Activated T-cell treated with anti-CD3 and anti-CD28 coated beads, Interleukin-2, amount 50 U/mL, for 1 hour (primary cell): ENCODE results near the gene ZNF480.
"Not testable (repeated sequence)": the region's sequence is repeated elsewhere in the genome, so short reads cannot be mapped to it uniquely, and the experiment has no call there.

Experiments used
- DNase-seq: peaks from one replicate; pipeline ENCODE4 v3.0.0-alpha.2; 2020

Gene ZNF480

DNA sequence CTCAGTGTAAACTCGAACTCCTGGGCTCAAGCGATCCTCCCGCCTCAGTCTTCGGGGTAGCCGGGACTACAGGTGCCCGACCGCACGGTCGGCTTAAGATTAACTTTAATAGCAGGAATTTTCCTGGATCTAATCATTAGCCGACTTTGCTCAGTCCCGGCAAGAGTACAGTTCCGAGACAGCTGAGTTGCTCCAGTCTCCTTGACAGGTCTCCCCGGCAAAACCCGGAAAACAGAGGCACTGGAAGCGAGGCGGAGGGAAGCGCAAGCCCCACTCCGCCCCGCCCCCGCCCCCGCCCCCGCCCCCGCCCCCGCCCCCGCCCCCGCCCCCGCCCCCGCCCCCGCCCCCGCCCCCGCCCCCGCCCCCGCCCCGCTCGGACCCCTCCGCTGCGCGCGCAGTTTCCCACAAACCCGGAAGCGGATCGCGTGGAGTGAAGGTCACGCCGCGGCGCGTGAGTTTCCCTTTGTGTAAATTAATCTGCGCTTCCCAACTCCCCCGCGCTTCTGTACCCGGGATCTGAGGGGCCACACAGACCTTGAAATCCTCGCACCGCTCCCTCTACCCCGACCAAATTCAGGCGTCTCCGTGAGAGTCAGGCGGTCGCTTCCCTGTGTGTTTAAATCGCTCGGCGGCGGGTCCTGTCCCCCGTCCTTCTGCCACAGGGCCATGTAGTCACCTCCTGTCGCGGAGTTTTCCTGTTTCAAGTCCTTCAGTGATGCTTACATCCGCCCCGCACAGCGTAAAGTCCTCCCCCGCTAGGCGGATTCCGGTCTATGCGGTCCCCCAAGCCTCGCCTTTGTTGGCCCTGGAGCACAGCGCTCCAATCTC lies at the start of gene ZNF480:
Gene ZNF480 (plus strand): TSS at position 397 of the 828 bp plus-strand sequence. CDS start 3,244 bp downstream, outside the sequence.
- peak; percentile 84 for DNase-seq

DNA sequence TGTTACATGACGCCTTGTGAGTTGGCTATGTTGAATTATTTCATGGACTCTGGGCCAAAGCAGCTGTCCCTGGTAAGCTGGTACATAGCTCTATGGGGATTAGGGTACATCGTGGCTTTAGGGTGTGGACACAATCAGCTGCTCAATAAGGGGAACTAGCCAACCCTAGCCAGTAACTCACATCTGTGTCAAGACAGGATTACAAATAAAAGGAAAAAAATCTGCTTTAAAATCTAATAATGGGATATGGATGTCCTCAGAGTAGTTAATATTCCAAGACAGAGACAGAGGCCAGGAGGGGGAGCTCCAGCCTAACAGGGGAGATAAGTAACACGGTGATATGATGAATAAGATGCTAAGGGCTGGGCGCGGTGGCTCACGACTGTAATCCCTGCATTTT lies 48.7 kb upstream of the ZNF480 start:
- peak; percentile 58 for DNase-seq

DNA sequence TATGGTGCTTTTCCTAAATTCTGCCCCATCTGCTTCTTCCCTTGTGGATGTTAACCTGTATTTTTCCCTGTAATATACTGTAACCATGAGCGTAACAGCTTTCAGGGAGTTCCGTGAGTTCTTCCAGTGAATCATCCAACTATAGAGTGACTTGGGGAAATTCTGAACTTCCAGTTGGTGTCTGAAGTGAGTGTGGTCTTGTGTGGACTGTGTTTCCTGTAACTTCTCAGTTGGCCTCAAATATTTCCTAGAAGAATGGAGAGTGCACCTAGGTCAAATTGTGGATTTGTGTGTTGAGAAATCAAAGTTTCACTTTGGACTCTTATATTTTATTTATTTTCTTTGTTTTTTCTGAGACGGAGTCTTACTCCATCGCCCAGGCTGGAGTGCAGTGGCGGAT lies 38.5 kb upstream of the ZNF480 start:
- no peak for DNase-seq

DNA sequence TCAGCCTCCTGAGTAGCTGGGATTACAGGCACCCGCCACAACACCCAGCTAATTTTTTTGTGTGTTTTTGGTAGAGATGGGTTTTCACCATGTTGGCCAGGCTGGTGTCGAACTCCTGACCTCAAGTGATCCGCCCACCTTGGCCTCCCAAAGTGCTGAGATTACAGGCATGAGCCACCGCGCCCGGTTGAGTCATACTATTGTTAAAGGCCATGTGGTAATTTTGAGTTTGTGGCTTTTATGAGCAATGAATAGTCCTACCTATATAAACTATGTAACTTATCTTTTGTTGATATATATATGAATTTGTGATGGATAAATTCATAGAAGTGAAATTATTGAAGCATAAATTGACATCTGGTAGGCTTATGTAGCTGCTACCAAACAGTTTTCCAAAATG lies 31.4 kb upstream of the ZNF480 start:
- not testable (repeated sequence) for DNase-seq

DNA sequence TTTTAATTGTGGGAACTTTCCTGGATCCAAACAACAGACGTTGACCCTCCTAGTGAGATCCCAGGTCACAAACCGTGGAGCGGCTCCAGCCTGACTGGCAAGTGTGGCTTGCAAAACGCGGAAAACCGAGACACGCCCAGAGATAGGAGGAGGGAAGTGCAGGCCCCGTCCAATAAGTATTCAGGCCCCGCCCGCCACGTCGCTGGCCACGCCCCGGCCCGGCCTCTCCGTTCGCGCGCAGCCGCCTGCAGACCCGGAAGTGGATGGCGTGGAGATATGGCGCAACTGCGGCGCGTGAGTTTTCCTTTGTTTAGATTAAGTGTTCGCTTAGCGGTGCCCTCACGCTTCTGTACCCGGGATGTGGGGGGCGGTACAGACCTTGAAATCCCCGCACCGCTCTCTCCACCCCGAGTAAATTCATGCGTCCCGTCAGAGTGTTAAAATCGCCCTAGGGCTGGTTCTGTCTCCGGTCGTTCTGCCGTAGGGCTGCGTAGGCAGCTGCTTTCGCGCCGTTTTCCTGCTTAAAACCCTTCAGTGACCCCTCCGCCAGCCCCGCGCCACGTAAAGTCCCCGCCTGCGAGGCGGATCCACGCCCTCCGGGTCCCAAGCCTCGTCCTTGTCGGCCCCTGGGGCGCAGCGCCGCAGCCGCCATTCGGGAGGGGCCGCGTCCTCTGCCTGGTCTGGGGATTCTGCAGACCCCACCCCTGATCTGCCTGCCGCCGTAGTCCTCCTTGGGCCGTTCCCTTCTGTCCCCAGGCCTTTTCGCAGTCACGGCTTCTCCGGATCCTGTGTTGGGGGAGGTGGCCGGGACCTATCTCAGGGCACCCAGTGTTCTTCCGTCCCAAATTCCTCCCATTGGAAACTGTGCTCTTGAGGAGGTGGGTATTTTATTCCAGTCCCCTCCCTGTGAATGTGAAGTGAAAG lies 27.4 kb upstream of the ZNF480 start, which contains the start of gene ZNF766:
Gene ZNF766 (plus strand): TSS at position 250 of the 924 bp plus-strand sequence. CDS start 27 bp downstream, at position 277.
- peak; percentile 98 for DNase-seq

DNA sequence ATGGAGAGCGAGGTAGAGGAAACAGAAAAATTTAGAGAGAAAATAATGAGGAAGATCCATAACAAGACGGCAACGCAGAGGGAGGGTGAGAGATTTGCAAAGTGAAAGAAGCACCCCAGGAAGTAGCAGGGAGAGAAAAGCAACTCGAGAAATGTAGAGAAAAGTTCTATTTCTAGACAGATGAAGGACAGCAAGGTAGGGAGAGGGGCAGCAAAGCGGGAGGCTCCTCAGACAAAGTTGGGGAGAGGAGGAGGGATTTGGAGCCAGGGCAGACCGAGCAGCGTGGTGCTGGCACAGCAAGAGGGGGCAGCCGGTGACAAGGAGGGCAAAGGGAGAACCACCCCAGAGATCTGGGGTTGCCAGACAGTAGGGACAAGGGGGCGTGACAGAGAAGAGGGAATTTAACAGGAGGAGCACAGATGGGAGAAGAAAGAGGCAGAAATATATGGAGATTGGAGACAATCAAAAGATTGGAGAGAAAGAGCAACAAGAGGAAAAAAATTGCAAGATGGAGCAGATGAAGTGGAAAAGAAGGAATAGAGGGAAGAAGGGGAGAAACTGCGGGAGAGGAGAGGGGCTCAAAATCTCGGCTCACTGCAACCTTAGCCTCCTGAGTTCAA lies 26.6 kb upstream of the ZNF480 start:
- DNase-seq, result no peak

DNA sequence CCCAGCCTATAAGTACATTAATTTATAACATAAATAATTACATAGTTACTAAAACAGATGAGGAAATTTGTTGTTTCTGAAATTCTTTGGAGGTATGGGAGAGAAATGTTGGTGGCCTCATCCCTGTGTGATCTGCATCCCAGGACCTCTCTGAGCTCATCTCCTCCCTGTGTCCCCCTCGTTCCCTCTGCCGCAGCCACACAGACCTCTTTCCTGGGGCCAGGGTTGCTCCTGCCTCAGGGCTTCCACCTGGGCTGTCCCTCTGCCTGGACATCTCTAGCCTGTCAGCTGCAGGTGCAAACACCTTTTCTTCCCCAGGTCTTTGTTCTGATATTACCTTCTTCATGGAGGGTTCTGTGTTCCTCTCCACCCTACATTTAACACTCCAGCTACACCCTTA lies 23.7 kb upstream of the ZNF480 start:
- DNase-seq, result no peak

DNA sequence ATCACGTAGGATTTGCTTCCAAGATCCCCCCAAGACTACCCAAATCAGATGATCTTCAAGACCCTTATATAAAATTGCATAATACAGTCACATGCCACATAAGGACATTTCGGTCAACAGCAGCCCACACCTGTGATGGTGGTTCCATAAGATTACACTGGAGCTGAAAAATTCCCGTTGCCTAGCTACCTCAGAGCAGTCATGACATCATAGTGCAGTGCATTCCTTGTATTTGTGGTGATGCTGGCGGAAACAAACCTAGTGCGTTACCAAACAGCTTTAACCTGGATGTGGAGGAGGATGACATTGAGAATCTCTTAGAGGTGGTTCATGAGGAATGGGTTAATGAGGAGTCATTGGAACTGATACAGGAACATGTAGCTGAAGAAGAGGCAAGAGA lies 22.8 kb upstream of the ZNF480 start:
- DNase-seq, result no peak

DNA sequence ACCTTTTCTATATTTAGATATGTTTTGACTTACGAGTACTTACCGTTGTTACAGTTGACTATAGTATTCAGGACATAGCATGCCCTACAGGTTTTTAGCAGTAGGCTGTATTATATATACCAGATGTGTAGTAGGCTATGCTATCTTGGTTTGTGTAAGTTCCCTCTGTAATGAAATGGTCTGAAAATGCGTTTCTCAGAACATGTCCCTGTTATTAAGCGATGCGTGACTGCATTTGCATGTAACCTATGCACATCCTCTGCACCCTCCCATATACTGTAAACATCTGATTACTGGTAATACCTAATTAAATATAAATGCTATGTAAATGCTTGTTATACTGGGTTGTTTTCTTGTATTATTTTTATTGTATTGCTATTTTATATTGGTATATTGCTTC lies 21.0 kb upstream of the ZNF480 start:
- DNase-seq, result no peak

DNA sequence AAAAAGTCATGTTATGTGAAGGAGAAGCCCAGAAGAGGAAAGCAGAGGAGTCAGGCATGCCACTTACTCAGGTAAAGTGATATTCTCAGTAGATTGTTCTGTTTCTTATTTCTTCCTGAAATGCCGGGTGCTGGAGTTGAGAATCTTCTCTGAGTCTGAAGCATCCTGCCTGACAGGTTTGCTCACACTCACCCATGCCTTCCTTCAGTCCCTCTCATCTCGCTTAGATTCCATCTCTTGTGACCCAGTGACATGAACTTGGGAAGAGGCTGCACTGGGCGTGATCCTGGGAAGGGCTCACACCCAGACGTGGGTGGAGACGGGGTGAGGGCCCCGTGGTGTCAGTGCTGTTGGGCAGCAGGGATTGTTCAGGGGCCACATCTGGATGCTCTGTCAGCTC lies 19.5 kb upstream of the ZNF480 start:
- no peak for DNase-seq

DNA sequence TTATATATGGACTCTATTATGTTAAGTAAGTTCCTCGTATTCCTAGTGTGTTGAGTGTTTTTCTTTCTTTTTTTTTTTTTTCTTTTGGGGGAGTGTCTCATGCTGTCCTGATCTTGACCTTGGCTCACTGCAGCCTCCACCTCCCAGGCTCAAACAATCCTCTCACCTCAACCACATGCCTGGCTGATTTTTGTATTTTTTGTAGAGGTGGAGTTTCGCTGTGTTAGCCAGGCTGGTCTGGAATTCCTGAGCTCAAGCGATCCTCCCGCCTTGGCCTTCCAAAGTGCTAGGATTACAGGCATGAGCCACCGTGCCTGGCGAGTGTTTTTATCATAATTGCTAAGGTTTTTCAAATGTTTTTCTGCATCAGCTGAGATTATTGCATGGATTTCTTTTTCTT lies 10.7 kb upstream of the ZNF480 start:
- DNase-seq, result no peak

DNA sequence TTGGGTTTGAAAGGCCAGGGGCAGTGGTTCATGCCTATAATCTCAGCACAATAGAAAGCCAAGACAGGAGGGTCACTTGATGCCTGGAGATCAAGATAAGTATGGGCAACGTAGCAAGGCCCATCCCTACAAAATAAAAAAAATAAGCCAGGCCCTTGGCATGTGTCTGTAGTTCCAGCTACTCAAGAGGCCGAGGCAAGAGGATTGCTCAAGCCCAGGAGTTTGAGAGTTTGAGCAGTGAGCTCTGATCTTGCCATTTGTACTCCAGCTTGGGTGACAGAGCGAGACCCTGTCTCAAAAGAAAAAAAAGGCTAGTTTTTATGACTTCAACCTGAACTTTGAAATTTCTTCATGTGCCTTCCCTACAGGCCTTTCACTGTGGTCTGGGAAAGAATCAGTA lies 5.2 kb upstream of the ZNF480 start:
- no peak for DNase-seq

DNA sequence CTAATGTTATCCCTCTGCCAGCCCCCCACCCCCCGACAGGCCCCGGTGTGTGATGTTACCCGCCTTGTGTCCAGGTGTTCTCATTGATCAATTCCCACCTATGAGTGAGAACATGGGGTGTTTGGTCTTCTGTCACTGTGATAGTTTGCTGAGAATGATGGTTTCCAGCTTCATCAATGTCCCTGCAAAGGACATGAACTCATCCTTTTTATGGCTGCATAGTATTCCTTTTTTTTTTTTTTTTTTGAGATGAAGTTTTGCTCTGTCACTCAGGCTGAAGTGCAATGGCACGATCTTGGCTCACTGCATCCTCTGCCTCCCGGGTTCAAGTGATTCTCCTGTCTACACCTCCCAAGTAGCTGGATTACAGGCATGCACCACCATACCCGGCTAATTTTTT lies 4.0 kb upstream of the ZNF480 start:
- DNase-seq, result not testable (repeated sequence)

DNA sequence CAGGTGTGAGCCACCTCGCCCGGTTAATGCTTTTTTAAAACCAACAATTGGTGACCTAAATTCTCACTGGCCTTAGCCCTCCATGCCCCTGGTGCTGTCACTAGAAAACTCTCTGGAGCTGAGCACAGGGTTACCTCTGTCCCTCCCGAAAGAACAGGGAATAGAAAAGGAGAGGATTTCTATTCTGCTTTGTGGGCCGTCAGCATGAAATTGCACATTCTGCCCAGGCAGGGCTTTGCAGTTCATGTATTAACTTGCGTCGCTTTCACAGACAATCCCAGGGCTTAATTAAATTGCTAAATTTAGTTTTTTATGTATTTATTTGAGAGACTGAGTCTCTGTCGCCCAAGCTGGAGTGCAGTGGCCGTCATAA lies 583 bp upstream of the ZNF480 start:
- DNase-seq, result peak; percentile 19

DNA sequence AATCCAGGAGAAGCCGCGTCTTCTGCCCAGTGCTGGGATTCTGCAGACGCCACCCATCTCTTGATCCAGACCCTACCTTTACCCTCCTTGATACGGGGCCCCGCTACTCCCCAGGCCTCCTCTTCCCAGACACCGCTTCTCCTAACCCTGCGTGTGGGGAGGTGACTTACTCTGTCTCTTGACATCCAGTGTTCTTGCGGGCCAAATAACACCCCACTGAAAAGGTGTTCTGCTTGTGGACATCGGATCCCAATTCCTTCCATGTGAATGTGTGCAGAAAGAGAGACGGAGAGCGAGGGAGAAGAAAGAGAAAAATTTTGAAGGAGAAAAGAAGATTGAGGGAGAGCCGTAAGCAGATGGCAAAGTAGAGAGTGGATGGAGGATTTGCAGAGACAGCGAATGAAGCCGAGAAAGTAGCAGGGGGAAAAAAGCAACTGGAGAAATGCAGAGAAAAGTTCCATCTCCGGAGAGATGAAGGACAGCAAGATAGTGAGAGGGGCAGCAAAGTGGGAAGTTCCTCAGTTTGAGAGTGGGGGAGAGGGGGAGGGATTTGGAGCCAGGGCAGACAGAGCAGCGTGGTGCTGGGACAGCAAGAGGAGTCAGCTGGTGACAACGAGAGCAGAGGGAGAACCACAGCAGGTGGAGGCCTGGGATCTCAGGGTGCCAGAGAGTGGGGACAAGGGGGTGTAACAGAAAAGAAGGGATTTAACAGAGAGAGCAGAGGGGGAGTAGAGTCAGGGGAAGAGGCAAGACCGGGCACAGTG lies 814 bp downstream of the ZNF480 start:
- no peak for DNase-seq

DNA sequence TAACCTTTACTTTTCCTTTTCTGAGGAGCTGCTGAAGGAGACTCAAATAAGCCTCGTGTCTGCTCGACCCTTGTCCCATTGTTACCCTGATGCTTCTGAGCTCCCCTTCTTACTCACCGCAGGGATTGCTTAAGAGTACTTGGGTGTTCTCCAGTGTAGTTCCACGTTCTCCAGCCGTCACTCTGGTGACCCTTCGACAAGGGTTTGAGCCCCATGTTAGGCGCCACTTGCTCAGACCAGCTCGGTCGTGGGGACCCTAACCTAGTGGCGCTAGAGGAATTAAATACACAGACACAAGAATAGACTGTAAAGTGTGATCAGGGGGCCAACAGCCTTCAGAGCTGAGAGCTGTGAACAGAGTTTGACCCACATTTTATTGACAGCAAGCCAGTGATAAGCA lies 10.3 kb downstream of the ZNF480 start:
- peak; percentile 19 for DNase-seq

DNA sequence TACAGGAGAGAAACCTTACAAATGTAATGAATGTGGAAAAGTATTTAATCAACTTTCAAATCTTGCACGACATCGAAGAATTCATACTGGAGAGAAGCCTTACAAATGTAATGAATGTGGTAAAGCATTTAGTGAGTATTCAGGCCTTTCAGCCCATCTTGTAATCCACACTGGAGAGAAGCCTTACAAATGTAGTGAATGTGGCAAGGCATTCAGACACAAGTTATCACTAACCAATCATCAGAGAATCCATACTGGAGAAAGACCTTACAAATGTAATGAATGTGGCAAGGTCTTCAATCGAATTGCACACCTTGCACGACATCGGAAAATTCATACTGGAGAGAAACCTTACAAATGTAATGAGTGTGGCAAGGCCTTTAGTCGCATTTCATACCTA lies 25.5 kb downstream of the ZNF480 start:
- no peak for DNase-seq

DNA sequence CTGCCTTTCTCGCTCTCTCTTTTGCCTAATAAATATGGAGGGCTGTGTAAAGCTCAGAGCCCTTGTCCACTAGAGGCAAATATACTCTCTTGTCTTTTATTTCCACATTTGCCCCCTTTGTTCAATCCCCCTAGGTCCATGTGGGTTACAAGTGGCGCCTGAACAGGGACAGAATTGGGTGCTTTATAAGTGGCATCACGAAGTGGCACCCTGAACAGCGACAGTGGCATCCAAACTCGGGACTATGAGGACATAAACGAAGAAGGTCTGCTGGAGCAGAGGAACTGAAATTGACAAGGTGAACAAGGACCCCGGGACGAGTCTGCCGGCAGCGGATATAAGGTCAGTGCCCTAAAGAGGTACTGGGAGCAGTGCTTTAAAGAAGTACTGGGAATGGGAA lies 34.8 kb downstream of the ZNF480 start:
- no peak for DNase-seq

DNA sequence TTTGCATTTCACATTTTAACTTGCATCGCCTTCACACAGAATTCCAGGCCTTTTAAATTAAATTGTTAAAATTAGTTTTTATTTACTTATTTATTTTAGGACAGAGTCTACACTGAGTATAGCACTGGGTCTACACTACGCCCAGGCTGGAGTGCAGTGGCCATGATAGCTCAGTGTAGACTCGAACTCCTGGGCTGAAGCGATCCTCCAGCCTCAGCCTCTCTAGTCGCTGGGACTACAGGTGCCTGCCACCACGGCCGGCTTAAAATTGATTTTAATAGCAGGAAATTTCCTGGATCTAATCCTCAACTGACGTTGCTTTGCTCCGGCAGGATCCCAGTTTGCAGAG lies 38.8 kb downstream of the ZNF480 start:
- DNase-seq, result no peak

DNA sequence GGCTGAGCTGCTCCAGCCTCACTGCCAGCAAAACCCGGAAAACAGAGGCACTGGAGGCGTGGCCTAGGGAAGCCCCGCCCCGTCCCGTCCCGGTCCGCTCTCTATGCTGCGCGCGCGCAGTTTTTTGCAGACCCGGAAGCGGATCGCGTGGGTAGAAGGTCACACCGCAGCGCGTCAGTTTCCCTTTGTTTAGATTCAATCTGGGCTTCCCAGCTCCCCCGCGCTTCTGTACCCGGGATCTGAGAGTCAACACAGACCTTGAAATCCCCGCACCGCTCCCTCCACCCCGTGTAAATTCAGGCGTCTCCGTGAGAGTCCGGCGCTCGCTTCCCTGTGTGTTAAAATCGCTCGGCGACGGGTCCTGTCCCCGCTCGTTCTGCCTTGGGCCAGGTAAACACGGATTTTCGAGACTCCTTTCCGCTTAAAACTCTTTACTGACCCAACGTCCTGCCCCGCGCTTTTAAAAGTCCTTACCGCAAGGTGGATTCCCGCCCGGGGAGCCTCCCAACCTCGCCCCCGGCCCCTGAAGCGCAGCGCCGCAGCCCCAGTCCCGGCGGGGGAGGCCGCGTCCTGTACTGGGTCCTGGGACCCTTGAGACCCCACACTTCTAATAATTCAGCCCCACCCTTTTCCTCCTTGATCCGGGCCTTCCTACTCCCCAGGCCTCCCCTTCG lies 39.3 kb downstream of the ZNF480 start, which contains the start of gene ZNF610:
Gene ZNF610 (plus strand): TSS at position 127 of the 674 bp plus-strand sequence. CDS start 12,930 bp downstream, outside the sequence.
- peak; percentile 85 for DNase-seq

DNA sequence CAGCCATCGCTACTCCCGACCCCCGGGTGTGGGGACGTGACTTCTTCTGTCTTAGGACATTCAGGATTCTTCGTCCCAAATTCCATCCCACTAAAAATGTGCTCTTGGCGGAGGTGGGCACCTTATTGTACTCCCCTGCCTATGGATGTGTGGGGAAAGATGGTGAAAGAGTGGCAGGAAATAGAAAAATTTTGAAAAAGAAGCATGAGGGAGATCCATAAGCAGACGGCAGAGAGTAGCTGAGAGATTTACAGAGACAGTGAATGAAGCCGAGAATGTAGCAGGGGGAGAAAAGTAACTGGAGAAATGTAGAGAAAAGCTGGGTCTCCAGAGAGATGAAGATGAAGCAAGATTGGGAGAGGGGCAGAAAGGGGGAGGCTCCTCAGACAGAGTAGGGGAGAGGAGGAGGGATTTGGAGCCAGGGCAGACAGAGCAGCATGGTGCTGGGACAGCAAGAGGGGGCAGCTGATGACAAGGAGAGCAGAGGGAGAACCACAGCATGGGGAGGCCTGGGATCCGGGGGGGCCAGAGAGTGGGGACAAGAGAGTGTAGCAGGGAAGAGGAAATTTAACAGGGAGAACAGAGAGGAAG lies 39.9 kb downstream of the ZNF480 start:
- no peak for DNase-seq

DNA sequence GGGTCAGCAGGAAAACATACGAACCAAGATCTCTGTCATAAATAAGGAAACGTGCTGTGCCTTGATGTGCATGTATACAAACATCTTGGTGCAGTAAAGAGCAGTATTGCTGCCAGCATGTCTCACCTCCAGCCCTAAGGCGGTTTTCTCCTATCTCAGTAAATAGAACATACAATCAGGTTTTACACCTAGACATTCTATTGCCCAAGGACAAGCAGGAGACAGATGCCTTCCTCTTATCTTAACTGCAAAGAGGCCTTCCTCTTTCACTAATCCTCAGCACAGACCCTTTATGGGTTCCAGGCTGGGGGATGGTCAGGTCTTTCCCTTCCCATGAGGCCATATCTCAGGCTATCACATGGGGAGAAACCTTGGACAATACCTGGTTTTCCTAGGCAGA lies 42.1 kb downstream of the ZNF480 start:
- not testable (repeated sequence) for DNase-seq
